GM18498 (cell line): ENCODE results near the gene TMEM11.
"Not testable (repeated sequence)": the region's sequence is repeated elsewhere in the genome, so short reads cannot be mapped to it uniquely, and the experiment has no call there.

Experiments
- ATAC-seq: cut with Tn5 transposase; IDR thresholded peaks from one replicate; pipeline ENCODE4 v1.9.1; 2021; ENCODE audit warnings: mild to moderate bottlenecking, moderate library complexity; ENCODE audit not compliant: unreplicated experiment

TMEM11 gene

DNA sequence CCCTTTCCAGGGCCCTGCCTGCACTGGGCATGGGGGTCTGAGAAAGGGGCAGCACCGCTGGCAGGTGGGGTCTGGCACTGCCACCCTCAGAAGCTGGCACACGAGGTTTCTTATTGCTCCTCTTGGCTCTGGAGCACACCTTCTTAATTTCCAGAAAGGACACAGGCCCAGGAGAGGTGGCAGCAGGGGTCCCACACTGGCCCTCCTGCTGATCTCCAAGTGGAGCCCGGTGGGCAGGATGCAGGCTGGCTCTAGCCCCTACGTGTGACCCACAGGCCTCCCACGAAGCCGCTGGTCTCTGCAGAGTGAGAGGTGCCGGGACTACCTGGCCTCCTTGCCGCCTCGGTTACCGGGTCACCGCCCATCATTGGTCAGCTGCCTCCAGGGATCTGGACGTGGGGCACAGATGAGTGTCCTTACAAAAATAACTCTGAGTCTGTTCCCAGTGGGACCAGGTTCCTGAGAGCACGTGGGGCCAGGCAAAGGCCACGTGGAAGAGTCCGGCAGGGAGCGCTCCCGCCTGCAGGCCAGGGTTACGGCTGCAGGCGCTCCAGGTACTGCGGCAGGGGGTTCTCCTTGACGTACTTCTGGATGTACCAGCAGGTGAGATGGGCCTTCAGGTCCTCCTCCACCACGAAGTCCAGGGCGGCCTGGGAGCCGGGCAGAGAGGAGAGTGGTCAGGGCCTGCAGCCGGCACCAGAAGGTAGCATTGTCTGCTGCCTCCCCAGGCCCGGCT is 29.0 kb upstream of the TMEM11 start:
- ATAC-seq: no peak

DNA sequence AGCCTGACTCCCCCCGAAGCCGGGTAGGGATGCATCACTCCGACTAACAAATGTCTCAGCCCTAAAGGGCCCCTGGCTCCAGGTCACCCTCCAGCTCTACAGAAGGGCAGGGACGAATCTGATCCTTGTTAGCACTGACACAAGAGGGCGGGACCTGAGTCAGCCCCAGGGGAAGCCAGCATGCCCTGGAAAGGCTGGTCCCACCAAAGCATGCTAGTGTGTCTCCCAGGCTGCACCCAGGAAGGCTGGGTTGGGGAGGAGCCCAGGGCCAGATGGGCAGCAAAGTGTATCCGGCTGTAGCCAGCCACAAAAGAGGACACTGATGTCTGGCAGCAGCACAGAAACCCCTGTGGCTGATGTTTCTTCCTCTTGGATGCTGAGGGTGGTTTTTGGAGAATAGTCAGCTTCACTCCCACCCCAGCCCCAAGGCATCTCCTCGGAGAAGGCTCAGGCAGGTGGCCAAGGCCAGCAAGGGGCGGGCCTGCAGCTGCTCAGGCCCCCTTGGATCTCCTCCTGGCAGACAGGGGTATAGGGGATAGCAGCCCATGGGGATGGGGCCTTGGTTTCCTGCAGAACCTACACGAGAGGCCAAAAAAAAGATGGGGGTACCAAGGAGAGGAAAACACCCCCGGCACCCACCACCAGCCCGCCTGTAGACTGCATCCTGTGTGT is 28.2 kb upstream of the TMEM11 start:
- no peak for ATAC-seq

DNA sequence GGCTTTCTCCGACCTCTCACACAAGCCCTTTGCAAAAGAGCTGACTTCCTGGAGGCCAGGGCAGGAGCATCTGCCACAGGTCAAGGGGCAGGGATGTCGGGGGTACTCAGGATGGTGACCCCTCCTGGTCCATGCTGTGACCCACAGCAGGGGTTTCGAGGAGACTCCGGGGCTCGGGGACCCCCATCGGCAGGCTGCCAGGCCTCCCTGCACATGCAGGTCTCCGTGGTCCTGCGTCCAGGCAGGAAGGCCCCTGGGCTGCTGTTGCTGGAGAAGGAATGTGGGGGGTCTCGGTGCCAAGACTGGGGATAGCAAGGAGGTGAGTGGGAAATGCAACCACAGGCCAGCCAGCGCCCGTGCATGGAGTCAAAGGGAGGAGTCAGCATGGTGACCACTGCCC is 27.6 kb upstream of the TMEM11 start:
- ATAC-seq: no peak

DNA sequence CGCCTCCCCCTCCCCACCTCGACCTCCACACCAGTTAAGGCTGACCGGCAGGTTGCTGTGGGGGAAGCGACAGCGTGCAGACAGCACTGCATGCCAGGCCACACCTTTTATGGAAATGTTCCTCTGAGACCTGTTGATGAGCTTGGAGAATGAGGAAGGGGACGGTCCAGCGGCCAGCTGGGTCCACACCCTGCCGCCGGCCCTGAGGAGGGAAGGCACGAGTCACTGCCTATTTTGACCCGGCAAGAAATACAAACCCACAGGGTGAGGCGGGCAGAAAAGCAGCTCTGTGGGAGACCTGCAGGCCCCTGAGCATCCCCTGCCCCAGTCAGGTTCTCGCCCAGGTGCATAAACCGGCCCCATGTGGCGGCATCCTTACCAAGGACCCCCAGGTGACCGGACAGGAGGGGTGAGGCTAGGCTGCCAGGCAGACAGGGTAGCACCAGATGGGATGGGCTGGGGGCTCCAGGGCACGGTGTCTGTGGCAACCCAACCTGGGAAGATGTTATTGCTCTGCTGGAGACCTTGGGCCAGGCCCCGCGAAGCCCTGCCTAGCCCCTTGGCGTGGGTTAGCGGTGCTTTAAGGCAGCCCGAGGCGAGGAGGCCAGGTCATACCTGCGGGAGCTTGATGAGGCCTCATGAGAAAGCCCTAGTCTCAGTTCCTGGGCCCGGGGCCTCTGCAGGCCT is 26.6 kb upstream of the TMEM11 start:
- ATAC-seq: no peak

DNA sequence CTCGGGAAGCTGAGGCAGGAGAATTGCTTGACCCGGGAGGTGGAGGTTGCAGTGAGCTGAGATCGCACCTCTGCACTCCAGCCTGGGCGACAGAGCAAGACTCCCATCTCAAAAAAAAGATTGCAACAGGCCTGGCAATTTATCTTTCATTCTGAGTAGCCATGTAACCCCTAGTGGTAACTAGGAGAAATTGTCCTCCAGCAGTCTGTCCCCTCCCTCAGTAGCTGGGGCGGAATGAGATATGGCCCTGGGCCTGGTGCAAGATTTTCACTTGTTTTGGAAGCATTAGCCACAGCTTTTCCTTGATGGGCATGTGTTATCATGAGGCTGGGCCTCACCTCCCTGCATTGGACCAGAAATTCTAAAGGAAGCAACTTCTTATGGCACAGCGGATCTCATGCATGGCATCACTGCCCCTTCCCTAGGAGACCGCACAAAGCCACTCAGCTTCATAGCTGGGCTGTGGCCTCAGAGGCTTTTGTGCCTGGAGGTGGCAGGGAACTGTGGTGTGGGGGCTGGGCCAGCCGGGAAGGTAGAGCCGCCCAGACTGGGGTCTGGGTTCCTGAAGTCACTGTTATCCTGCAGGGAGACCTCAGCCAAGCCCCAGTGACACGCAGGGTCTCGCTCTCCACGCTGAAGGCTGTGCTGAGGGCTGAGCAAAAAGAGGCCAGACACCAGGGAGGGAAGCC is 25.9 kb upstream of the TMEM11 start:
- no peak for ATAC-seq

DNA sequence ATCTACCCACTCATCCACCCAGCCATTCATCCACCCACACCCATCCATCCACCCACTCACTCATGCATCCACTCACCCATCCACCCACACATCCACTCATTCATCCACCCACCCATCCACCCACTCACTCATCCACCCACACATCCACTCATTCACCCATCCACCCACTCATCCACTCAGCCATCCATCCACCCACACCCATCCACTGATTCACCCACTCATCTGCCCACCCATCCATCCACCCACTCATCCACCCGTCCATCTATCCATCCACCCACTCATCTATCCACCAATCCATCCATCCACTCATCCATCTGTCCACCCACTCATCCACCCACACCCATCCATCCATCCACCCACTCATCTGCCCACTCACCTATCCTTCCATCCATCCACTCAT is 22.0 kb upstream of the TMEM11 start:
- ATAC-seq: no peak

DNA sequence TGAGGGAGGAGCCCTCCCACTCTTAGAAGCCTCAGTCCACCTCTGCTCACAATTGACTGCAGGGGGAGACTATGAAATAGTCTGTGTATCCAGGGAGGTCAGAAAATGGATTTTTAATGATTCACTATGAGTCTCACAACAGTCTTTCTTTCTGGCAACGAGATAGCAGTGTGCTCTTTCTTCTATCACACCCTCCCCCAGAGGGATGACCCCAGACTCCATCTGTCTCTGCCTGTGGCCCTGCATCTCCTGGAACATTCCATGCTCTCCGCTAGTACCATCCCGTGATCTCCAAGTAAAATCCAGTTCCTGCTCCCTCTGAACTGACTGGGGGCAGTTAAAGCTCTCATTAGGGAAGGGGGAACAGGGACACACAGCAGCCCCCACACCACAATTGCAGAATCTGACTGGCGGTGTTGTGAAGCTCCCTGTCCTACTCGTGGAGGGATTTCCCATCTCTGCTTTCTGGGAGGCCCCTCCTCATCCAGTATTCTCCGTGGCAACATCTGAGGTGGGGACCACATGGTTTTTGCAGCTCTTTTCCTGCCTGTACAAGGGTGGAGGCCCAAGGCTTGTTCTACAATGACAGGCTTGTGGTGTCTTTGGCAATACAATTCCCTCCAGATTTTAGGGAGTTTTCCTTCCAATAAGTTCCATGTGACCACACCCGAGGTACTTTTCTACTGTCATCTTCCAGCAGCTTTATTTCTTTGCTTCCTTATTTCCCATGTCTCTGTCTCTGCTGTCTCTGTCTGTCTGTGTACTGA is 19.8 kb upstream of the TMEM11 start:
- ATAC-seq: no peak

DNA sequence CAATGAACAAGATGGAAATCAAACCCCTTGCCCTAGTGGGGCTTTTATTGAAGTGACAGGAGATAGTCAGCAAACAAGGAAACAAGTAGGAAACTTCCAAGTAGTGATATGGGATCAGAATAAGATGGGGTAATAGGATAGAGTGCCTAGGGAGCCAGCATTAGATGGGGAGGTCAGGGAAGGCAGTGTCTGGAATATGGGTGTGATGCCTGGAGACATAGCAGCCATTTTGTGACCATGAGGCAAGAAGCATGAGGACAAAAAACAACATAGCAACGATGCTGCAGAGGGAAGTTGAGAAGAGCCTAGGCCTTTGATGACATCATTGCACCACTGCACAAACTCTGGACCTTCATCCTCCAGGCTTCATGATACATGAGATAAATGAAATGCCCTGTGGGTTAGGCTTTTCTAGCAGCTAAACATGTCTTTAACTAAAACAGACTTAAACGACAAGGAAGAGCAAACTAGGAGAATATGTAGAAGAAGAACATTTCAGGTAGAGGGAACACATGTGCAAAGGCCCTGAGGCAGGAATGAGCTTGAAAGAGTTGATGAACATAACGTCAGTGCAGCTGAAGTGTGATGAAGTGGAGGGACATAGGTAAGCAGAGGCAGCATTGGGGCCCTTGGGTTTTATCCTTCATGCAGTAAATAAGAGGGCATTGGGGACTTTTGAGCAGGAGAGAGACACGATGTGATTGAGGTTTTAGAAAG is 18.2 kb upstream of the TMEM11 start:
- no peak for ATAC-seq

DNA sequence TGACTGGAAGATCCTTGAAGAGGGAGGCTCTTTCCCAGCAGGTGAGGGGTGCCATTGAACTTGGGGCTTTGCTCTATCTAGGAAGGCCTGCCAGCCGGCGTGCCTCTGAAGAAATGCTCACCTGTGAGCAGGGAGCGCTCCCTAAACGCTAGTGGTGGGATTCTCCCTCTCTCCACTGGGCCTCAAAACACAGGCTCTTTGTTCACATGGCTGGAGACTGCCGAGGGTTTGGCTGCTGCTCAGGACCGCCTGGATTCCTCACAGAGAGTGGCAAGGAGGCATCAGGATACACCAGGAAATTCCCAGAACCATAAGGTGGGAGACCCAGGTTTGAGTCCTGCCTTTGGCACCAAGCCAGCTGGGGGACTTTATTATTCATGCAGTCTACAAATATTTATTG is 17.6 kb upstream of the TMEM11 start:
- ATAC-seq: no peak

DNA sequence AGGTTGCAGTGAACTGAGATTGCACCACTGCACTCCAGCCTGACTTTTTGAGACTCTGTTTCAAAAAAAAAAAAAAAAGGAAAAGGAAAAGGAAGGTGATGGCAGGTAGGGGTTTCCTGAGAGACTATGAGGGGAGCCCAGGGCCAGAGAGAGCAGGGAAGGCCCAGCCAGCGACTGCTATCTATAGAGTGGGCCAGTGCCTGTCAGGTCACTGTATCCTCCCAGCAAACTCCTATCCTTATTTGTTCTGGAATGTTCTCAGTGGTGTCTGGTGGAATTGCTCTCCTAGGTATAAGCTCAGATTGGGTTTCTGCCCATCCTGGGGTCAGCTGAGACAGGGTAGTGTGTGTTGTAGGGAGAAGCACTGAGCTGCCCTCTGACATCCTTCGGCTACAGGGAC is 14.9 kb upstream of the TMEM11 start:
- ATAC-seq: no peak

DNA sequence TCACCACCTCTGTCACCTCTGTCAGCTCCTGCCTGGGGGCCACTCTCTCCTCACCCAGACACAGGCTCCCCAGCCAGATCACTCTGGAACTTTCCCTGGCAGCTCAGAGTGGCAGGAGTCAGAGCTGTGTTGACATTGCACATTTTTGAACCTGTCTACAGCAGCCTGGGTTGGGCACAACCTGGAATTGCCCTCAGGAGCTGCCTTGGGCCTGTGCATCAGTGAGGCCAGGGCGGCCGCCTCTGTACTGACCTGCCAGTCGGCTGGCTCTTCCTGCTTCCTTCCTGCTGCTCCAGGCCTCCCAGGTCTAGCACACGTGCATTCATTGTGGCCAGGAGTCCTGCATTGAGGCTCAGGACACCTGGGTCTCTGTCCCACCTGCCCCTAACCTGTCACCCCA is 14.2 kb upstream of the TMEM11 start:
- no peak for ATAC-seq

DNA sequence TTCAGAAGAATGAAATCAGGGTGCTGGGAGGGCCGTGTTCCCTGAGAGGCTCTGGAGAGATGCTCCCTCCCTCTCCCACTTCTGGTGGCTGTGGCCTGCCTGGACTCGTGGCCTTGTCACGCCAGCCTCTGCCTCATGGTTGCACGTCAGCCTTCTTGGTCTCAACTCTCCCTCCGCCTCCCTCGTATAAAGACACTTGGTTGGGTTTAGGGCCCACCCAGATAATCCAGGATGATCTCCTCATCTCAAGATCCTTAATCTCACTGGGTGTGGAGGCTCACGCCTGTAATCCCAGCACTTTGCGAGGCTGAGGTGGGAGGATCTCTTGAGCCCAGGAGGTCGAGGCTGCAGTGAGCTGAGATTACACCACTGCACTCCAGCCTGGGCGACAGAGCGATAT is 13.3 kb upstream of the TMEM11 start:
- not testable (repeated sequence) for ATAC-seq

DNA sequence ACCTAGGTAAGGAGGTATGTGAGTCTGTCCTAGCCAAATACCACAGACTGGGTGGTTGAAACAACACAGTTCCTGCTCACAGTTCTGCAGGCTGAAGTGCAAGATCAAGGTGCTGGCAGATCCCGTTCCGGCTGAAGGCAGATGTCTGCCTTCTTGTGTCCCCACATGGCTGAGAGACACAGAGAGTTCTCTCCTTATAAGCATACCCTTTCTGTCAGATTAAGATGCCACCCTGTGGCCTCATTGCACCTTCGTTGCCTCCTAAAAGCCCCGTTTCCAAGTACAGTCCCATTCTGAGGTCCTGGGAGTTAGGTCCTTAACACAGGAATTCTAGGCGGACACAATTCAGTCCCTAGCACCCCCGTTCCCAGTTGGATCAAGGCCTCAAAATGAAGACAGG is 9.1 kb upstream of the TMEM11 start:
- ATAC-seq: no peak

DNA sequence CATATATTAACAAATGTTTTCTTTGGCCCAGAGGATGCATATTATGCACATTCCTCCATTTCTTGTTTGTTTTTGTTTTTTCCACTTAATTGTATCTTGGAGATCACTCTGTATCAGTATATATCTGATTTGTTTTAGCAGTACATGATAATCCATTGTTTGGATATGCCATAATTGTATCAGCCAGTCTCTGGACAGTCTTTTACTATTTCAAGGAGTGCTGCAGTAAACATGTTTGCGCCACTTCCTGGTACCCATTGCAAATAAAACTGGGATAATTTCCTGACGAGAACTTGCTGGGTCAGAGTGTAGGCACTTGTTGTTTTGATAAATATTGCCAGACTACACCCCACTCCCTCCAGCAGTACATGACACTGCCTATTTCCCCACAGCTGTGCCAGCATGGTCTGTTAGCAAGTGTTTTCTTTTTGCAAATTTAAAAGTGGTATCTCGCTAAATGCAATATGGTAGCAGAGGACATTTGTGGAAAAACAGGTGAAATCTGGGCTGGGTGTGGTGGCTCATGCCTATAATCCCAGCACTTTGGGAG is 4.9 kb upstream of the TMEM11 start:
- no peak for ATAC-seq

DNA sequence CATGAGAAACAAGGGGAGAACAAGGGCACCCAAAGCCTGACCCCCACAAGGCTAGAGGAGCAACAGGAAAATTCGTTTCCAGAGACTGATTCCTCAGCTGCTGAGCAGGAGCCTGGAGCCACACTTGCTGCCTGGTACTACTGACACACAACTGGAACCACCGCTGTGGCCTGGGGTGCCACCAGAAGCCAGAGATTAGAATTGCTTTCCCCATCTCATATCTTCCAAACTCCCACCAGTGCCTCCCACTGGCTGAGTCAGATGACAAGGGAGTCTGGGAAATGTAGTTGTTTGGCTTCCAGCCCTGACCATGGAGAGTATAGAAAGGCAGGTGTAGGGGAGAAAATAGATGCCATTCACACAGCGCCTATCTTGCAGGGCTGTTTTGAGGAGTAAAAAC is 4.1 kb upstream of the TMEM11 start:
- ATAC-seq: no peak

DNA sequence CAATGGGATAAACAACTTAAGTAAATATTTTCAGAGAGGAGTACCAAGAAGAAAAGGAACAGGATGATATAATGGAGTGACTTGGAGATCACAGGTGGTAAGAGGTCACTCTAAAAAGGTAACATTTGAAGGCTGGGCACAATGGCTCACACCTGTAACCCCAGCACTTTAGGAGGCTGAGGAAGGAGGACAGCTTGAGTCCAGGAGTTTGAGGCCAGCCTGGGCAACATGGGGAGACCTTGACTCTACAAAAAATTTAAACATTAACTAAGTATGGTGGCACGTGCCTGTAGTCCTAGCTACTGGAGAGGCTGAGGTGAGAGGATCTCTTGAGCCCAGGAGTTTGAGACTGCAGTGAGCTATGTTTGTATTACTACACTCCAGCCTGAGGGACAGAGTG is 3.4 kb upstream of the TMEM11 start:
- no peak for ATAC-seq

DNA sequence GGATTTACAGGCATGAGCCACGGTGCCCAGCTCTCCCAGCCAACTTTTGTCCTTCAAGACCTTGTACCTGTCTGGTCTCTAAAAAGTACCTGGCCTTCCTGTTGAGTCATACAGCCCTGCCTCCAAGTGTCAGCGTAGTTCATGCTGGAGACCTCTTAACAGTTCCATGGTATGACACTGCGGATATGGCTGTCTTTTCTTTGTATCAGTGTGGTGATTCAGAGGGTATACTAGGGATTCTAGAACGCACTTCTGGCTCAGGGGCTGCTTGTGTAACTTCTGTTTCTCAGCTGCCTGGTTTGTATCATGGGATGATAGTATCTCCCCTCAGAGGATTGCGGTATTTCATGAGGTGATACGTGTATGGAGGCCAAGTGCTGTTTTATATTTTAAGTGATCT is 2.0 kb upstream of the TMEM11 start:
- no peak for ATAC-seq

DNA sequence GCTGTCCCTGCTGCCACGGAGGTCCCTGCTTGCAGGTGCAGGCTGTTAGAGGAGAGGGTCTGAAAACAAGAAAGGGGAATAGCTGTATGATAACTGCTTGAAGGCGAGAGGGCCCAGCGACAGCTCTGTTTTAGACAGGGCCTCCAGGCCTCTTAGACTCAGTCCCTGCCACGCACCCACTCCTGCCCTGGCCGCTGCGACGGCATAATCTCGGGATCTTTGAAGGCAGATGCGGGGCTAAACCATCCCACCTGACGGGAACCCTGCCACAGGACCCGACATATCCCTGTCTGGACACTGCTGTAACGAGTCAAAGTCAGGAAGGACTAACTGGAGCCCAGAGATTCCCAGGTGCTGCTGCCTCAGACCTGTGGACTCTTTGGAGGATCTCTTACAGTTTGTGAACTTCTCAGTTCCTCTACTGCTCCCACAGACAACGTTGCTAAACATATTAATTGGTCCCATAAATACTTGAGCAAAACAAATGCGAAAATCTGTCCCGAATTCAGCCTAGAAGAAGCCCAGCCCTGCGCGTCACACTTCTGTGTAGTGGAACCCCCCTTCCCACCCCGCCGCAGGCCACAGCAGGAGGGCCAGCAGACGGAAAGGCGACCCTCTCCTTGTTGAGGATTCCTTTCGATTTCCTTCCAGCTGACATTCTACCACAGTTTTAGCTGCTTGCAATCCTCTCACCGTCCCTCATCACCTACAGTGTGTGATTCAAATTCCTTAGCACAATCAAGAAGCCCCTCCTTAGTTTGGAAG is 998 bp upstream of the TMEM11 start:
- ATAC-seq: peak; percentile 21

DNA sequence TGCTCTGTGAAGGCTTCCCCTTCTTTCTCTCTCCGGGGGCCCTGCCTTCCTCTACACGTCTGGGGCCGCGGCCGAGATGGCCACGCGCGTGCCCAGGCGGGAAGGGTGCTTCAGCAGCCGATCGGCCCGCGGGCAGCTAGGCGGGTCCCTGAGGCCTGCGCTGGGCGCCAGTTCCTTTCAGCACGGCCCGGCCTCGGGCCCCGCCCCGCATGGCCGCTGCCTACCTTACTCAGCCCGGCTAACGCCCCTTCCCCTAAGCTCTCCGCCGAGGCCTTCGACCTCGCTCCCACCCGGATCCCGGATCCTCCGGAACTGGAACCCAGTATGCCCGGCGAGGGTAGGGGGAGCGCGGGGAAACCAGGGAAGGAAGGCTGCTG is 335 bp downstream of the TMEM11 start:
- ATAC-seq: peak; percentile 21
